HG03280 (cell line): ENCODE measurements around the gene ASB13.
"Not testable (repeated sequence)": the region's sequence is repeated elsewhere in the genome, so short reads cannot be mapped to it uniquely, and the experiment has no call there.

Experiments used
- ATAC-seq: cut with Tn5 transposase; IDR thresholded peaks from one replicate; pipeline ENCODE4 v1.9.1; 2021; ENCODE audit warnings: mild to moderate bottlenecking, moderate library complexity; ENCODE audit not compliant: unreplicated experiment

The ASB13 gene

GRCh38 chr10:5627486-5628044 lies 38.8 kb downstream of the ASB13 start:
- no peak for ATAC-seq

- no peak for ATAC-seq
Observed at GRCh38 chr10:5625992-5626777, 40.2 kb downstream of the ASB13 start.

- ATAC-seq: no peak
Observed at GRCh38 chr10:5624701-5625100, 41.7 kb downstream of the ASB13 start.

GRCh38 chr10:5623081-5623748 lies 43.2 kb downstream of the ASB13 start:
- peak; percentile 87 for ATAC-seq

- ATAC-seq: no peak
Observed at GRCh38 chr10:5622186-5622960, 44.0 kb downstream of the ASB13 start.

- not testable (repeated sequence) for ATAC-seq
Observed at GRCh38 chr10:5621371-5621770, 45.0 kb downstream of the ASB13 start.

GRCh38 chr10:5620966-5621365 lies 45.4 kb downstream of the ASB13 start:
- ATAC-seq: no peak

- ATAC-seq: no peak
Observed at GRCh38 chr10:5620223-5620721, 46.1 kb downstream of the ASB13 start.

GRCh38 chr10:5619362-5620211 lies 46.8 kb downstream of the ASB13 start:
- ATAC-seq: no peak

- ATAC-seq: no peak
Observed at GRCh38 chr10:5618829-5619228, 47.6 kb downstream of the ASB13 start.

- ATAC-seq: no peak
Observed at GRCh38 chr10:5618042-5618441, 48.4 kb downstream of the ASB13 start.

- no peak for ATAC-seq
Observed at GRCh38 chr10:5617521-5617920, 48.9 kb downstream of the ASB13 start.

GRCh38 chr10:5616836-5617235 lies 49.6 kb downstream of the ASB13 start:
- no peak for ATAC-seq

- no peak for ATAC-seq
Observed at GRCh38 chr10:5616046-5616445, 50.3 kb downstream of the ASB13 start.

- ATAC-seq: no peak
Observed at GRCh38 chr10:5615316-5615715, 51.1 kb downstream of the ASB13 start.

GRCh38 chr10:5614155-5614721 lies 52.2 kb downstream of the ASB13 start:
- ATAC-seq: no peak

- ATAC-seq: no peak
Observed at GRCh38 chr10:5613481-5614154, 52.8 kb downstream of the ASB13 start.

- ATAC-seq: no peak
Observed at GRCh38 chr10:5611899-5612680, 54.3 kb downstream of the ASB13 start.
